HEK293 (cell line): ENCODE results near the gene MAGEC3.
"Not testable (repeated sequence)": the region's sequence is repeated elsewhere in the genome, so short reads cannot be mapped to it uniquely, and the experiment has no call there.

ENCODE experiments used
- CTCF ChIA-PET: fragments of 350-600 bp; formaldehyde crosslinking; extraction: SDS; loops from one replicate; lab custom pipeline; 2021; ENCODE audit warnings: antibody characterized with exemption; lab: Yijun Ruan, JAX
- POLR2A ChIA-PET: fragments of 300-600 bp; formaldehyde crosslinking; extraction: SDS; loops from one replicate; lab custom pipeline; 2020; ENCODE audit warnings: antibody characterized with exemption, inconsistent platforms; lab: Yijun Ruan, JAX
- H3K27ac ChIP-seq: fragments of 200-500 bp; sonication (Bioruptor generic); 2 replicates; pipeline ENCODE4 v1.5.1; 2014; ENCODE audit warnings: low read depth, low read length, control low read depth, inconsistent platforms; ENCODE audit errors: extremely low read depth
- H3K36me3 ChIP-seq, 2 experiments: fragments of 200-500 bp in 1 of 2; sonication (Bioruptor generic) in 1 of 2; 1 replicate in 1 of 2; 2 replicates in 1 of 2; pipeline ENCODE4 v1.5.1; 2014 to 2017; ENCODE audit warnings: inconsistent platforms in 2 of 2, low read length in 2 of 2; ENCODE audit not compliant: control insufficient read depth in 2 of 2, insufficient read depth in 1 of 2
- H3K4me1 ChIP-seq: fragments of 200-500 bp; sonication (Bioruptor generic); 2 replicates; pipeline ENCODE4 v1.5.1; 2014; ENCODE audit warnings: mild to moderate bottlenecking, low read length, inconsistent platforms; ENCODE audit not compliant: control insufficient read depth, insufficient read depth
- H3K4me3 ChIP-seq: 2 replicates; pipeline ENCODE4 v1.5.1; 2011; ENCODE audit warnings: low read depth, mild to moderate bottlenecking, control low read depth, low read length, moderate library complexity
- H3K9me3 ChIP-seq: fragments of 200-500 bp; sonication (Bioruptor generic); 2 replicates; pipeline ENCODE4 v1.5.1; 2014; ENCODE audit warnings: low read depth, low read length, inconsistent platforms; ENCODE audit not compliant: control insufficient read depth, insufficient read depth
- EGR2 ChIP-seq: fragments of 450-650 bp; formaldehyde crosslinking; IDR thresholded peaks from 2 replicates; pipeline ENCODE4 v1.5.1; 2016; ENCODE audit warnings: low read depth, missing biosample characterization, missing genetic modification characterization
- GLIS2 ChIP-seq: fragments of 450-650 bp; formaldehyde crosslinking; IDR thresholded peaks from 2 replicates; pipeline ENCODE4 v1.5.1; 2016; ENCODE audit warnings: missing biosample characterization, missing genetic modification characterization
- KLF9 ChIP-seq: fragments of 450-650 bp; formaldehyde crosslinking; IDR thresholded peaks from 2 replicates; pipeline ENCODE4 v1.5.1; 2016; ENCODE audit warnings: missing biosample characterization, missing genetic modification characterization, low read depth
- REST ChIP-seq: fragments of 450-650 bp; formaldehyde crosslinking; IDR thresholded peaks from 2 replicates; pipeline ENCODE4 v1.5.1; 2016; ENCODE audit warnings: missing biosample characterization, missing genetic modification characterization
- TSHZ1 ChIP-seq: fragments of 450-650 bp; formaldehyde crosslinking; IDR thresholded peaks from 2 replicates; pipeline ENCODE4 v1.5.1; 2016; ENCODE audit warnings: missing biosample characterization, missing genetic modification characterization, borderline replicate concordance
- YY2 ChIP-seq: fragments of 450-650 bp; formaldehyde crosslinking; IDR thresholded peaks from 2 replicates; pipeline ENCODE4 v1.5.1; 2016; ENCODE audit warnings: missing biosample characterization, missing genetic modification characterization
- ZBTB21 ChIP-seq: fragments of 450-650 bp; formaldehyde crosslinking; IDR thresholded peaks from 2 replicates; pipeline ENCODE4 v1.5.1; 2017; ENCODE audit warnings: missing biosample characterization, missing genetic modification characterization
- ZBTB7A ChIP-seq: fragments of 450-650 bp; formaldehyde crosslinking; IDR thresholded peaks from 2 replicates; pipeline ENCODE4 v1.5.1; 2016; ENCODE audit warnings: low read depth, missing biosample characterization, missing genetic modification characterization
- ZFHX2 ChIP-seq: fragments of 450-650 bp; formaldehyde crosslinking; conservative IDR thresholded peaks from 2 replicates; pipeline ENCODE4 v1.5.1; 2016; ENCODE audit warnings: missing biosample characterization, missing genetic modification characterization
- ZNF302 ChIP-seq: fragments of 450-650 bp; formaldehyde crosslinking; IDR thresholded peaks from 2 replicates; pipeline ENCODE4 v1.5.1; 2016; ENCODE audit warnings: missing biosample characterization, missing genetic modification characterization, low read depth
- ZNF324 ChIP-seq: fragments of 450-650 bp; formaldehyde crosslinking; IDR thresholded peaks from 2 replicates; pipeline ENCODE4 v1.5.1; 2016; ENCODE audit warnings: missing biosample characterization, missing genetic modification characterization
- ZNF335 ChIP-seq: fragments of 450-650 bp; formaldehyde crosslinking; conservative IDR thresholded peaks from 2 replicates; pipeline ENCODE4 v1.5.1; 2016; ENCODE audit warnings: missing biosample characterization, missing genetic modification characterization
- ZNF398 ChIP-seq: fragments of 450-650 bp; formaldehyde crosslinking; IDR thresholded peaks from 2 replicates; pipeline ENCODE4 v1.5.1; 2017; ENCODE audit warnings: missing biosample characterization, missing genetic modification characterization
- ZNF510 ChIP-seq: fragments of 450-650 bp; formaldehyde crosslinking; IDR thresholded peaks from 2 replicates; pipeline ENCODE4 v1.5.1; 2018; ENCODE audit warnings: mild to moderate bottlenecking, missing genetic modification characterization, missing biosample characterization; ENCODE audit not compliant: insufficient replicate concordance
- ZNF623 ChIP-seq: fragments of 450-650 bp; formaldehyde crosslinking; IDR thresholded peaks from 2 replicates; pipeline ENCODE4 v1.5.1; 2016; ENCODE audit warnings: missing biosample characterization, missing genetic modification characterization
- ZNF677 ChIP-seq: fragments of 450-650 bp; IDR thresholded peaks from 2 replicates; pipeline ENCODE4 v1.5.0; 2018; ENCODE audit warnings: missing biosample characterization, mild to moderate bottlenecking, missing genetic modification characterization, moderate library complexity

Gene MAGEC3

GRCh38 chrX:141879616-141880015 is 41.5 kb downstream of the MAGEC3 start:
- no peaks in the 10 kb centered on the region for H3K9me3 ChIP-seq
- TF ChIP-seq ZNF677 (tag by site-specific recombination), result no peak
- TF ChIP-seq ZNF302 (tag by site-specific recombination), result no peak
- no peak for TF ChIP-seq REST
- TF ChIP-seq ZNF335, result no peak
- no peak for TF ChIP-seq ZNF510 (tag by site-specific recombination)
- TF ChIP-seq ZNF623 (tag by site-specific recombination), result no peak
- TF ChIP-seq ZBTB7A, result no peak
- TF ChIP-seq GLIS2 (tag by site-specific recombination), result no peak
- H3K4me1 ChIP-seq, result no peaks in the 10 kb centered on the region
- no peak overlapping the region for H3K4me3 ChIP-seq
- POLR2A ChIA-PET, result no interaction called here
- CTCF ChIA-PET, result interaction anchor here (0.6 kb wide), 1 partner anchor 708 kb away, joined by 3 read pairs; no protein-coding TSS in a partner anchor
- no peaks in the 10 kb centered on the region for H3K36me3 ChIP-seq
- no peak overlapping the region for H3K27ac ChIP-seq

GRCh38 chrX:141888811-141889210 is 50.7 kb downstream of the MAGEC3 start:
- H3K4me1 ChIP-seq, H3K4me3 ChIP-seq, H3K36me3 ChIP-seq, H3K9me3 ChIP-seq, H3K27ac ChIP-seq, POLR2A ChIA-PET, CTCF ChIA-PET: not testable (repeated sequence)

- H3K9me3 ChIP-seq, result no peaks in the 10 kb centered on the region
- TF ChIP-seq ZFHX2 (tag by site-specific recombination), result peak; percentile 62
- peak; percentile 74; the same call in 1 of the 2 replicates for TF ChIP-seq EGR2 (tag by site-specific recombination)
- no peak for TF ChIP-seq YY2 (tag by site-specific recombination)
- TF ChIP-seq ZNF398, result no peak
- no peak for TF ChIP-seq ZBTB21 (tag by site-specific recombination)
- no peak for TF ChIP-seq TSHZ1
- TF ChIP-seq KLF9, result no peak
- no peak for TF ChIP-seq ZNF324
- TF ChIP-seq, all 188 proteins: peak for 2
These were observed 56.6 kb downstream of the MAGEC3 start for GRCh38 chrX:141894733-141895132.

More at GRCh38 chrX:141894733-141895132, 56.6 kb downstream of the MAGEC3 start:
- H3K36me3 ChIP-seq, result no peaks in the 10 kb centered on the region
- no peak overlapping the region for H3K4me3 ChIP-seq
- ChIA-PET POLR2A (no interaction called here), CTCF (no interaction called here)
- no peaks in the 10 kb centered on the region for H3K4me1 ChIP-seq
- H3K27ac ChIP-seq, result no peak overlapping the region
